ENCODE results near the gene FOXO3B.
"Not testable (repeated sequence)": the region's sequence is repeated elsewhere in the genome, so short reads cannot be mapped to it uniquely, and the experiment has no call there.

- TF ChIP-seq CTCF, POLR2AphosphoS5, POLR2A, EP300 (IDR thresholded peaks at IDR 0.05): not testable (repeated sequence)
These were observed 40.5 kb upstream of the FOXO3B start for GRCh38 chr17:18722612-18723011.
